Vagina (tissue), 2 donors: ENCODE data around the gene SC5D. TPM values are rescaled to one million over a fixed set of nuclear protein-coding genes. Genes with fewer than 3 reads are reported as not detected.

Source experiments
- DNase-seq, 2 donors: peaks; one replicate each; pipeline ENCODE4 v3.0.0-alpha.2; 2017; ENCODE audit errors: extremely low spot score in 2 of 2
- H3K27ac ChIP-seq: fragments of 200-600 bp; sonication (generic); one replicate; pipeline ENCODE4 v1.5.1; 2019
- H3K27me3 ChIP-seq: fragments of 200-600 bp; sonication (generic); one replicate; pipeline ENCODE4 v1.5.1; 2019
- H3K36me3 ChIP-seq, 2 donors: fragments of 200-600 bp; sonication (generic); one replicate each; pipeline ENCODE4 v1.5.1; 2017 to 2019
- H3K4me1 ChIP-seq: fragments of 200-600 bp; sonication (generic); one replicate; pipeline ENCODE4 v1.5.1; 2019
- H3K4me3 ChIP-seq, 2 donors: fragments of 200-600 bp; sonication (generic); 1 replicate in 1 of 2; 2 replicates in 1 of 2; pipeline ENCODE4 v1.5.1; 2016 to 2019
- H3K9me3 ChIP-seq: fragments of 200-600 bp; sonication (generic); one replicate; pipeline ENCODE4 v1.5.1; 2019
- POLR2A ChIP-seq, 2 donors: fragments of 450-650 bp; IDR thresholded peaks; one replicate each; pipeline ENCODE4 v1.6.1; 2017; ENCODE audit warnings: antibody characterized with exemption in 2 of 2, mild to moderate bottlenecking in 2 of 2, moderate library complexity in 2 of 2
- POLR2AphosphoS5 ChIP-seq, 2 donors: sonication (generic); formaldehyde crosslinking; IDR thresholded peaks; one replicate each; pipeline ENCODE4 v1.9.0; 2017; ENCODE audit warnings: antibody characterized with exemption in 2 of 2, mild to moderate bottlenecking in 2 of 2, low read depth in 1 of 2; ENCODE audit not compliant: insufficient read depth in 1 of 2
- intact Hi-C: fragments of 100-400 bp; cut with DNase I; formaldehyde crosslinking; loops from one replicate; pipeline ENCODE4 v1.15.1; 2023
- total RNA-seq: library from RNA; depleted of rRNA; stranded (reverse); fragments of >200 nt; gene quantifications from one replicate; pipeline ENCODE4 v1.2.3, GENCODE V29; 2016
- TF ChIP-seq, protein P1 (sequence below), 3 experiments: fragments of 450-650 bp in 2 of 3; fragments of 200-600 bp in 1 of 3; sonication (generic) in 1 of 3; IDR thresholded peaks; one replicate each; pipeline ENCODE4 v1.5.1; 2017 to 2019; ENCODE audit warnings: antibody characterized with exemption in 3 of 3, mild to moderate bottlenecking in 2 of 3, moderate library complexity in 2 of 3

Gene SC5D
- total RNA-seq, 1 donor from 2014 or later: 86.7 TPM

DNA sequence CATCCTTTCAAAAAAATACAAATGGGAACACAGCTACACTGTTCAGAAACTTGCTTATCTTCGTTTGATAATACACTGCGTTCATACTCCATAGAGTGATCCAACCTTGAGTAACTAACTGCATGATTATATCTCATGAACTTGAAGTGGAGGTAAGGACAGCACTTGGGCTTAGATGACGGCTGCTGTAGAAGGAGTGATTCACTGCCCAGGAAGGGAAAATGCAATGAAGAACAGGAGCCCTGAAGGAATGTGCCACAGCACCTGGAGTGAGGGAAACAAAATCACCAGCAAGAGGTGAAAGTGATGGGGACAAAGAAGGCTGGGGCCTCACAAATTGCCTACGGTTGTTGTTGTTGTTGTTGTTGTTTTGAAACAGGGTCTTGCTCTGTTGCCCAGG lies 44.1 kb upstream of the SC5D start:
- H3K27me3 ChIP-seq: no peaks in the 10 kb centered on the region
- TF ChIP-seq, protein P1, sequence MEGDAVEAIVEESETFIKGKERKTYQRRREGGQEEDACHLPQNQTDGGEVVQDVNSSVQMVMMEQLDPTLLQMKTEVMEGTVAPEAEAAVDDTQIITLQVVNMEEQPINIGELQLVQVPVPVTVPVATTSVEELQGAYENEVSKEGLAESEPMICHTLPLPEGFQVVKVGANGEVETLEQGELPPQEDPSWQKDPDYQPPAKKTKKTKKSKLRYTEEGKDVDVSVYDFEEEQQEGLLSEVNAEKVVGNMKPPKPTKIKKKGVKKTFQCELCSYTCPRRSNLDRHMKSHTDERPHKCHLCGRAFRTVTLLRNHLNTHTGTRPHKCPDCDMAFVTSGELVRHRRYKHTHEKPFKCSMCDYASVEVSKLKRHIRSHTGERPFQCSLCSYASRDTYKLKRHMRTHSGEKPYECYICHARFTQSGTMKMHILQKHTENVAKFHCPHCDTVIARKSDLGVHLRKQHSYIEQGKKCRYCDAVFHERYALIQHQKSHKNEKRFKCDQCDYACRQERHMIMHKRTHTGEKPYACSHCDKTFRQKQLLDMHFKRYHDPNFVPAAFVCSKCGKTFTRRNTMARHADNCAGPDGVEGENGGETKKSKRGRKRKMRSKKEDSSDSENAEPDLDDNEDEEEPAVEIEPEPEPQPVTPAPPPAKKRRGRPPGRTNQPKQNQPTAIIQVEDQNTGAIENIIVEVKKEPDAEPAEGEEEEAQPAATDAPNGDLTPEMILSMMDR (IDR thresholded peaks at IDR 0.05): no peak
- no peak for TF ChIP-seq POLR2A (IDR thresholded peaks at IDR 0.05)
- no peak for TF ChIP-seq POLR2AphosphoS5 (IDR thresholded peaks at IDR 0.05; ENCODE audit: insufficient read depth in 1 of 2, low read depth in 1 of 2)
- intact Hi-C loops: loop anchor here (10.0 kb wide), 1 partner anchor 346 kb away; no protein-coding TSS in a partner anchor
- no peak overlapping the region for H3K4me3 ChIP-seq
- H3K36me3 ChIP-seq: no peaks in the 10 kb centered on the region
- peaks cover 4% of the 10 kb centered on the region for H3K4me1 ChIP-seq
- DNase-seq: no peak
- no peaks in the 10 kb centered on the region for H3K9me3 ChIP-seq
- no peak overlapping the region for H3K27ac ChIP-seq

DNA sequence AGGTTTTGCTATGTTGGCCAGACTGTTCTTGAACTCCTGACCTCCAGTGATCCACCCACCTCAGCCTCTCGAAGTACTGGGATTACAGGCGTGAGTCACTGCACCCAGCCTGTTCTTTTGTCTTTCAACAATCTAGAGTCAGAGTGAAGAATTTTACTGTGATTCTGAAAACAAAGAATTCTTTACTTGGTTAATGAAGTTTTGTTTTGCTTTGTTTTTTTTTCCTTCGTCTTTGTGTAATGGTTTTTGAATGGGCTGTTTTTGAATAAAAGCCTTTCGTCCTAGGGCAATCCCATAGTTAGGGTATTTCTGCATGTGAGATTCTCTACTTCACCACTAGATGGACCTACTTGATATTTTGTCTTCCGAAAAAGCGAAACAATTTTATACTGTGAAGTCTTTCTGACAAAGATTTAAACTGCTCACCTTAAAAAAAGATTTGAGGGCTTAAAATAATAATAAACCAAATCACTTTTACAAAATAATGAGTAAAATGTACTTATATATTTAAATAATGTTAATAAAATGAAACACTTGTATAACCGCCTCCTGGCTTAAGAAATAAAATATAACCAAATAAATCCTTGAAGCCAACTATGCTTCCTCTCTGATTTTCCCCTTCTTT lies 43.4 kb upstream of the SC5D start:
- H3K4me1 ChIP-seq: peaks cover 4% of the 10 kb centered on the region
- no peaks in the 10 kb centered on the region for H3K36me3 ChIP-seq
- no peak overlapping the region for H3K27ac ChIP-seq
- DNase-seq: no peak
- no peaks in the 10 kb centered on the region for H3K27me3 ChIP-seq
- TF ChIP-seq POLR2AphosphoS5 (IDR thresholded peaks at IDR 0.05; ENCODE audit: insufficient read depth in 1 of 2, low read depth in 1 of 2): peak in 1 of 2 donors; percentile 54
- TF ChIP-seq, protein P1 (IDR thresholded peaks at IDR 0.05): peak; percentile 43 to 68 (median 59)
- no peak for TF ChIP-seq POLR2A (IDR thresholded peaks at IDR 0.05)
- H3K9me3 ChIP-seq: no peaks in the 10 kb centered on the region
- H3K4me3 ChIP-seq: no peak overlapping the region
- intact Hi-C loops: loop anchor here (10.0 kb wide), 1 partner anchor 346 kb away; no protein-coding TSS in a partner anchor

DNA sequence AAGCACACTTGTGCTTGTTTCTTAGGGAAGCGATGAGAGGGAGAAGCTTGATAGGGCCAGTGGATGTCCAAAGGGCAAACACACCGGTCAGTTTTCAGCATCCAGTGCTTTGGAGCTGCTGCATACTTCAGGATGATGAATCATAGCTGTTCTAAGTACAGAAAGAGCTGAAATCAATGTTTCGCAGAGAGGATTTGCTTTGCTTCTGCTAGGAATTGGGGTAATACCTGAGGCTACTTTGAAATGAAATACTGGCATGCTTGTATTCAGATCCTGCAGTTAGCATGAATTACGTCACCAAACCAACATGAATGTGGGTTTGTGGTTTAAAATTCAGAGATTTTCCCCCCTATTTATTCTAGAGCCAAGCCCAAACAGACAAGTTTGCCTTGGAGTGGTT lies 41.7 kb upstream of the SC5D start:
- no peaks in the 10 kb centered on the region for H3K36me3 ChIP-seq
- intact Hi-C loops: no loop called here
- H3K4me3 ChIP-seq: no peak overlapping the region
- no peak for DNase-seq
- no peak overlapping the region for H3K27ac ChIP-seq
- no peaks in the 10 kb centered on the region for H3K9me3 ChIP-seq
- no peaks in the 10 kb centered on the region for H3K27me3 ChIP-seq
- H3K4me1 ChIP-seq: peaks cover 4% of the 10 kb centered on the region
- TF ChIP-seq, protein P1 (IDR thresholded peaks at IDR 0.05): no peak
- no peak for TF ChIP-seq POLR2AphosphoS5 (IDR thresholded peaks at IDR 0.05; ENCODE audit: insufficient read depth in 1 of 2, low read depth in 1 of 2)
- TF ChIP-seq POLR2A (IDR thresholded peaks at IDR 0.05): no peak

- Histone ChIP-seq H3K4me1 (peaks cover 4% of the 10 kb centered on the region), H3K27ac (no peak overlapping the region), H3K9me3 (no peaks in the 10 kb centered on the region), H3K36me3 (no peaks in the 10 kb centered on the region), H3K4me3 (no peak overlapping the region), H3K27me3 (no peaks in the 10 kb centered on the region)
- DNase-seq: no peak
- intact Hi-C loops: no loop called here
- TF ChIP-seq, protein P1 (IDR thresholded peaks at IDR 0.05): no peak
- TF ChIP-seq POLR2AphosphoS5 (IDR thresholded peaks at IDR 0.05; ENCODE audit: insufficient read depth in 1 of 2, low read depth in 1 of 2) (peak in 1 of 2 donors; percentile 46), POLR2A (IDR thresholded peaks at IDR 0.05) (no peak)
Measured at GRCh38 chr11:121253951-121254350, 38.6 kb upstream of the SC5D start.

- intact Hi-C loops: no loop called here
- no peaks in the 10 kb centered on the region for H3K36me3 ChIP-seq
- no peak overlapping the region for H3K4me3 ChIP-seq
- peaks cover under 1% of the 10 kb centered on the region for H3K4me1 ChIP-seq
- no peaks in the 10 kb centered on the region for H3K27me3 ChIP-seq
- H3K27ac ChIP-seq: no peak overlapping the region
- TF ChIP-seq POLR2AphosphoS5 (IDR thresholded peaks at IDR 0.05; ENCODE audit: insufficient read depth in 1 of 2, low read depth in 1 of 2) (no peak), POLR2A (IDR thresholded peaks at IDR 0.05) (no peak)
- TF ChIP-seq, protein P1 (IDR thresholded peaks at IDR 0.05): no peak
- no peak for DNase-seq
- no peaks in the 10 kb centered on the region for H3K9me3 ChIP-seq
Measured at GRCh38 chr11:121254756-121255155, 37.8 kb upstream of the SC5D start.
